Cardiac muscle cell (in vitro differentiated cells and primary cell): ENCODE measurements around the gene ARHGEF10L. TPM values are rescaled to one million over a fixed set of nuclear protein-coding genes. Genes with fewer than 3 reads are reported as not detected.

ENCODE experiments used
- DNase-seq, 2 donors: peaks; one replicate each; pipeline versions ENCODE4 v3.0.0 to v3.0.0-alpha.2; 2010 to 2017; ENCODE audit warnings: low read depth in 1 of 2, low spot score in 1 of 2
- H3K27ac ChIP-seq: fragments of 200-600 bp; sonication (generic); 2 replicates; pipeline ENCODE4 v1.5.1; 2016
- H3K27me3 ChIP-seq: fragments of 200-600 bp; sonication (generic); 2 replicates; pipeline ENCODE4 v1.6.0; 2016; ENCODE audit warnings: control low read depth
- H3K36me3 ChIP-seq: fragments of 200-600 bp; sonication (generic); 2 replicates; pipeline ENCODE4 v1.5.1; 2016; ENCODE audit warnings: control low read depth
- H3K4me1 ChIP-seq: fragments of 200-600 bp; sonication (generic); 2 replicates; pipeline ENCODE4 v1.8.1; 2017; ENCODE audit warnings: low read depth, mild to moderate bottlenecking, mixed run types
- H3K4me3 ChIP-seq: fragments of 200-600 bp; sonication (generic); 2 replicates; pipeline ENCODE4 v1.5.1; 2016; ENCODE audit warnings: mild to moderate bottlenecking
- H3K9me3 ChIP-seq: fragments of 200-600 bp; sonication (generic); 2 replicates; pipeline ENCODE4 v1.5.1; 2017; ENCODE audit warnings: low read depth, mild to moderate bottlenecking, control low read depth
- CTCF ChIP-seq: IDR thresholded peaks from 2 replicates; pipeline ENCODE4 v1.5.1; 2012; ENCODE audit warnings: low read depth, mild to moderate bottlenecking, low read length
- polyA plus RNA-seq: library from polyadenylated mRNA; unstranded; fragments of >200 nt; fragmentation: Nextera tagmentation; extraction: Ambion mirVana; gene quantifications from 2 replicates; pipeline ENCODE4 v1.2.1, GENCODE V29; 2016
- total RNA-seq: library from RNA; depleted of rRNA; stranded (reverse); fragments of >200 nt; gene quantifications from 2 replicates; pipeline ENCODE4 v1.2.3, GENCODE V29; 2016

ARHGEF10L gene
- total and polyA plus RNA-seq, 2 experiments from 2014 or later = 32.3 to 55.4 TPM

GRCh38 chr1:17735793-17736192, 196.3 kb downstream of the ARHGEF10L start:
- no peaks in the 10 kb centered on the region for H3K4me1 ChIP-seq
- no peaks in the 10 kb centered on the region for H3K27me3 ChIP-seq
- TF ChIP-seq CTCF = no peak
- H3K9me3 ChIP-seq = no peaks in the 10 kb centered on the region
- H3K4me3 ChIP-seq = no peak overlapping the region
- DNase-seq = no peak
- H3K36me3 ChIP-seq = no peaks in the 10 kb centered on the region
- no peak overlapping the region for H3K27ac ChIP-seq

- no peak for TF ChIP-seq CTCF
- Histone ChIP-seq H3K4me1 (no peaks in the 10 kb centered on the region), H3K27ac (no peak overlapping the region), H3K4me3 (no peak overlapping the region), H3K9me3 (no peaks in the 10 kb centered on the region), H3K27me3 (no peaks in the 10 kb centered on the region), H3K36me3 (no peaks in the 10 kb centered on the region)
- DNase-seq = no peak
These were observed 197.1 kb downstream of the ARHGEF10L start for GRCh38 chr1:17736625-17737024.

GRCh38 chr1:17739050-17739449, 199.6 kb downstream of the ARHGEF10L start:
- Histone ChIP-seq H3K4me3 (no peak overlapping the region), H3K27me3 (no peaks in the 10 kb centered on the region), H3K9me3 (no peaks in the 10 kb centered on the region), H3K36me3 (no peaks in the 10 kb centered on the region), H3K4me1 (no peaks in the 10 kb centered on the region), H3K27ac (no peak overlapping the region)
- DNase-seq = no peak
- TF ChIP-seq CTCF = no peak

GRCh38 chr1:17741052-17741451, 201.6 kb downstream of the ARHGEF10L start:
- no peak for TF ChIP-seq CTCF
- Histone ChIP-seq H3K27ac (no peak overlapping the region), H3K4me1 (no peaks in the 10 kb centered on the region), H3K27me3 (no peaks in the 10 kb centered on the region), H3K9me3 (no peaks in the 10 kb centered on the region), H3K4me3 (no peak overlapping the region), H3K36me3 (no peaks in the 10 kb centered on the region)
- no peak for DNase-seq

- Histone ChIP-seq H3K36me3 (no peaks in the 10 kb centered on the region), H3K4me1 (no peaks in the 10 kb centered on the region), H3K27me3 (no peaks in the 10 kb centered on the region), H3K9me3 (no peaks in the 10 kb centered on the region), H3K27ac (no peak overlapping the region), H3K4me3 (no peak overlapping the region)
- no peak for TF ChIP-seq CTCF
- peak in 1 of 2 donors; percentile 75 for DNase-seq
These were observed 203.1 kb downstream of the ARHGEF10L start for GRCh38 chr1:17742583-17742982.
